CD4-positive, alpha-beta T cell (primary cell): Measurements from ENCODE around the gene OPRM1. TPM values are rescaled to one million over a fixed set of nuclear protein-coding genes. Genes with fewer than 3 reads are reported as not detected.

Experiments
- ATAC-seq: fragments of 200-7000 bp; cut with Tn5 transposase; one replicate; pipeline ENCODE4 v1.10.0; 2022; ENCODE audit warnings: mild to moderate bottlenecking; ENCODE audit not compliant: poor library complexity
- CTCF ChIA-PET: fragments of 350-600 bp; sonication (Branson Sonifier 250); formaldehyde crosslinking; loops from one replicate; lab custom pipeline; 2021; ENCODE audit warnings: antibody characterized with exemption, inconsistent platforms; lab: Charles Lee
- POLR2A ChIA-PET: fragments of 350-600 bp; sonication (Branson Sonifier 250); formaldehyde crosslinking; loops from one replicate; lab custom pipeline; 2021; ENCODE audit warnings: antibody characterized with exemption, inconsistent platforms; lab: Charles Lee
- DNase-seq, 14 experiments: peaks; one replicate each; pipeline ENCODE4 v3.0.0-alpha.2; 2013 to 2020; ENCODE audit warnings: mixed read lengths in 2 of 14
- H3K27ac ChIP-seq, 2 donors: one replicate each; pipeline versions ENCODE4 v1.5.1 to v1.7.0; 2013; ENCODE audit warnings: low read length in 2 of 2, low read depth in 1 of 2, mild to moderate bottlenecking in 1 of 2
- H3K27me3 ChIP-seq, 2 experiments: 1 replicate in 1 of 2; 2 replicates in 1 of 2; pipeline versions ENCODE4 v1.6.1 to v1.7.0; 2013; ENCODE audit warnings: low read length in 2 of 2, control low read depth in 1 of 2, mild to moderate bottlenecking in 1 of 2, moderate library complexity in 1 of 2; ENCODE audit not compliant: insufficient read depth in 2 of 2, control insufficient read depth in 1 of 2
- H3K36me3 ChIP-seq: one replicate; pipeline ENCODE4 v1.6.1; 2013; ENCODE audit warnings: low read length, control low read depth; ENCODE audit not compliant: insufficient read depth
- H3K4me1 ChIP-seq: one replicate; pipeline ENCODE4 v1.6.1; 2013; ENCODE audit warnings: low read length, control low read depth; ENCODE audit not compliant: insufficient read depth
- H3K4me3 ChIP-seq: one replicate; pipeline ENCODE4 v1.5.1; 2013; ENCODE audit warnings: mild to moderate bottlenecking, low read length, moderate library complexity
- H3K9me3 ChIP-seq, 2 experiments: 1 replicate in 1 of 2; 2 replicates in 1 of 2; pipeline versions ENCODE4 v1.6.1 to v1.7.0; 2013; ENCODE audit warnings: low read length in 2 of 2, mild to moderate bottlenecking in 2 of 2, control low read depth in 1 of 2, moderate library complexity in 1 of 2; ENCODE audit not compliant: control insufficient read depth in 1 of 2, insufficient read depth in 1 of 2
- H3K27ac Mint-ChIP-seq: one replicate; pipeline ENCODE4 v1.8.0; 2020; ENCODE audit warnings: mixed read lengths
- H3K27me3 Mint-ChIP-seq: one replicate; pipeline ENCODE4 v1.8.0; 2021; ENCODE audit warnings: mixed read lengths
- H3K36me3 Mint-ChIP-seq: one replicate; pipeline ENCODE4 v1.8.0; 2021; ENCODE audit warnings: low read depth, mixed read lengths
- H3K4me1 Mint-ChIP-seq: one replicate; pipeline ENCODE4 v1.8.0; 2021; ENCODE audit warnings: low read depth, mixed read lengths
- H3K4me3 Mint-ChIP-seq: one replicate; pipeline ENCODE4 v1.8.0; 2020; ENCODE audit warnings: mild to moderate bottlenecking, mixed read lengths
- H3K9me3 Mint-ChIP-seq: one replicate; pipeline ENCODE4 v1.8.0; 2020; ENCODE audit warnings: mixed read lengths
- intact Hi-C, 2 experiments: fragments of 100-400 bp; cut with DNase I in 1 of 2; cut with micrococcal nuclease in 1 of 2; formaldehyde crosslinking; loops; one replicate each; pipeline versions ENCODE4 v1.15.1 to v1.9.0; 2023 to 2025; cut with DNase I, micrococcal nuclease
- total RNA-seq, 174 experiments: library from RNA in 2 of 174; stranded (reverse) in 2 of 174; gene quantifications; one replicate each; pipeline ENCODE4 v1.2.3 and lab custom pipeline; 2021 to 2026
- TF ChIP-seq, protein P1 (sequence below): fragments of 200-600 bp; IDR thresholded peaks from one replicate; pipeline ENCODE4 v1.8.0; 2022; ENCODE audit warnings: antibody characterized with exemption, mild to moderate bottlenecking

The OPRM1 gene
- total RNA-seq, 2 experiments from 2014 or later, result not detected

DNA sequence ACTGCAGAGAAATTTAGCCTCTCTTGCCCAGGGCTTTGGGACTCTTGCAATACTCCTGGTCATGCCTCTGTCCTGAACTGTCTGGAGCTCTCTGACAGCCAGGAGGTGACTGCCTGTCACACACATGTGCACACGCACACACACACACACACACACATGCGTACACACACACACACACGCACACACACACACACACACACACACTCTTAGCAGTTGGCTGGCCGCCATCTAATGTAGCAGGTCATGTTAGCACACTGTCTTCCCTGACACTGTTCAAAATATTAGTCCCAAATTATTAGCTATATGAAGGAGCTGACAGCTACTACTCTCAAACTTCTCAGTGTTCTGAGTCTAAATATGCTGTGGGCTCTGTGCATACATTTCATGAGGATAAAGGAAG is 256.7 kb downstream of the OPRM1 start:
- Histone ChIP-seq H3K4me1 (no peaks in the 10 kb centered on the region), H3K27ac (no peak overlapping the region), H3K9me3 (no peaks in the 10 kb centered on the region), H3K27me3 (no peaks in the 10 kb centered on the region), H3K36me3 (no peaks in the 10 kb centered on the region), H3K4me3 (no peak overlapping the region)
- intact Hi-C loops, result no loop called here
- TF ChIP-seq, protein P1, sequence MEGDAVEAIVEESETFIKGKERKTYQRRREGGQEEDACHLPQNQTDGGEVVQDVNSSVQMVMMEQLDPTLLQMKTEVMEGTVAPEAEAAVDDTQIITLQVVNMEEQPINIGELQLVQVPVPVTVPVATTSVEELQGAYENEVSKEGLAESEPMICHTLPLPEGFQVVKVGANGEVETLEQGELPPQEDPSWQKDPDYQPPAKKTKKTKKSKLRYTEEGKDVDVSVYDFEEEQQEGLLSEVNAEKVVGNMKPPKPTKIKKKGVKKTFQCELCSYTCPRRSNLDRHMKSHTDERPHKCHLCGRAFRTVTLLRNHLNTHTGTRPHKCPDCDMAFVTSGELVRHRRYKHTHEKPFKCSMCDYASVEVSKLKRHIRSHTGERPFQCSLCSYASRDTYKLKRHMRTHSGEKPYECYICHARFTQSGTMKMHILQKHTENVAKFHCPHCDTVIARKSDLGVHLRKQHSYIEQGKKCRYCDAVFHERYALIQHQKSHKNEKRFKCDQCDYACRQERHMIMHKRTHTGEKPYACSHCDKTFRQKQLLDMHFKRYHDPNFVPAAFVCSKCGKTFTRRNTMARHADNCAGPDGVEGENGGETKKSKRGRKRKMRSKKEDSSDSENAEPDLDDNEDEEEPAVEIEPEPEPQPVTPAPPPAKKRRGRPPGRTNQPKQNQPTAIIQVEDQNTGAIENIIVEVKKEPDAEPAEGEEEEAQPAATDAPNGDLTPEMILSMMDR, result no peak
- no peak for ATAC-seq
- CTCF ChIA-PET, result no interaction called here
- Mint-ChIP-seq H3K4me3 (no peak overlapping the region), H3K9me3 (no peaks in the 10 kb centered on the region), H3K36me3 (no peaks in the 10 kb centered on the region), H3K4me1 (no peaks in the 10 kb centered on the region), H3K27ac (no peak overlapping the region), H3K27me3 (no peaks in the 10 kb centered on the region)
- DNase-seq, result no peak
- POLR2A ChIA-PET, result no interaction called here
